HepG2 (cell line): ENCODE measurements around the gene IL18RAP. TPM values are rescaled to one million over a fixed set of nuclear protein-coding genes. Genes with fewer than 3 reads are reported as not detected.

Source experiments
- ATAC-seq: fragments of 200-7000 bp; cut with Tn5 transposase; 3 replicates; pipeline ENCODE4 v1.9.1; 2020; ENCODE audit warnings: mild to moderate bottlenecking, moderate library complexity
- BruUV-seq: library from RNA; stranded (reverse); fragments of 400-500 nt; replicated peaks from 2 replicates; lab custom pipeline; 2021; lab: Mats Ljungman, UMichigan
- CTCF ChIA-PET: fragments of 300-600 bp; formaldehyde crosslinking; extraction: SDS; loops from one replicate; lab custom pipeline; 2021; ENCODE audit warnings: low total read pairs, inconsistent platforms, low intra/inter-chr PET ratio; lab: Yijun Ruan, JAX
- POLR2A ChIA-PET: fragments of 350-600 bp; sonication (Branson Sonifier 250); formaldehyde crosslinking; loops from one replicate; lab custom pipeline; 2020; ENCODE audit warnings: antibody characterized with exemption, inconsistent platforms; lab: Yijun Ruan, JAX
- DNase-seq: peaks from one replicate; pipeline ENCODE4 v3.0.0-alpha.2; 2015; ENCODE audit warnings: low spot score
- FAIRE-seq: peaks from 3 replicates; lab custom pipeline; 2011; peaks lifted over from hg19 to GRCh38; lab: Jason Lieb, UNC
- H2AFZ ChIP-seq: one replicate; pipeline ENCODE4 v1.6.1; 2011; ENCODE audit warnings: low read length, inconsistent platforms
- H3K27ac ChIP-seq: fragments of 300-600 bp; 3 replicates; pipeline ENCODE4 v1.8.0; 2011; ENCODE audit warnings: mixed run types, mild to moderate bottlenecking, mixed read lengths, low read length, inconsistent platforms; ENCODE audit not compliant: insufficient read depth; ENCODE audit errors: extremely low read length
- H3K27me3 ChIP-seq, 2 experiments: fragments of 200-600 bp in 1 of 2; 2 replicates in 1 of 2; 3 replicates in 1 of 2; pipeline versions ENCODE4 v1.6.0 to v1.8.0; 2011; ENCODE audit warnings: low read length in 2 of 2, mild to moderate bottlenecking in 2 of 2, moderate library complexity in 2 of 2, inconsistent platforms in 1 of 2; ENCODE audit not compliant: insufficient read depth in 2 of 2, control insufficient read depth in 1 of 2
- H3K36me3 ChIP-seq, 2 experiments: fragments of 200-600 bp in 1 of 2; replicated peaks in 1 of 2; 2 replicates in 1 of 2; 3 replicates in 1 of 2; pipeline versions ENCODE4 v1.5.1 to v1.8.0; 2011; ENCODE audit warnings: low read length in 2 of 2, inconsistent platforms in 1 of 2; ENCODE audit not compliant: insufficient read depth in 2 of 2, control insufficient read depth in 1 of 2
- H3K4me1 ChIP-seq: 2 replicates; pipeline ENCODE4 v1.5.1; 2012; ENCODE audit warnings: low read length, inconsistent platforms; ENCODE audit not compliant: insufficient read depth
- H3K4me2 ChIP-seq: 2 replicates; pipeline ENCODE4 v1.6.0; 2011; ENCODE audit warnings: low read depth, low read length, inconsistent platforms
- H3K4me3 ChIP-seq, 3 experiments: fragments of 200-600 bp in 1 of 3; sonication (generic), shearing (Covaris generic) in 1 of 3; replicated peaks in 1 of 3; 2 replicates each; pipeline ENCODE4 v1.5.1; 2011 to 2016; ENCODE audit warnings: low read length in 3 of 3, inconsistent platforms in 2 of 3, low read depth in 2 of 3, mild to moderate bottlenecking in 2 of 3, control low read depth in 1 of 3, mixed read lengths in 1 of 3; ENCODE audit not compliant: insufficient read depth in 1 of 3
- H3K79me2 ChIP-seq: one replicate; pipeline ENCODE4 v1.6.1; 2011; ENCODE audit warnings: low read length, inconsistent platforms; ENCODE audit not compliant: insufficient read depth
- H3K9ac ChIP-seq: 2 replicates; pipeline ENCODE4 v1.6.0; 2011; ENCODE audit warnings: mild to moderate bottlenecking, low read depth, low read length, inconsistent platforms; ENCODE audit not compliant: insufficient read depth
- H3K9me3 ChIP-seq: 2 replicates; pipeline ENCODE4 v1.5.1; 2012; ENCODE audit warnings: mild to moderate bottlenecking, low read length
- H4K20me1 ChIP-seq: 2 replicates; pipeline ENCODE4 v1.6.0; 2011; ENCODE audit warnings: inconsistent platforms, mild to moderate bottlenecking, low read length, moderate library complexity; ENCODE audit not compliant: insufficient read depth
- POGZ ChIP-seq: sonication (generic); formaldehyde crosslinking; IDR thresholded peaks from 2 replicates; pipeline ENCODE4 v1.4.0; 2020; ENCODE audit warnings: mild to moderate bottlenecking, missing genetic modification reagents
- RERE ChIP-seq: IDR thresholded peaks from 2 replicates; pipeline ENCODE4 v1.6.1; 2016; ENCODE audit warnings: low read depth, missing genetic modification reagents, missing compliant biosample characterization
- ZC3H4 ChIP-seq: sonication (generic); formaldehyde crosslinking; IDR thresholded peaks from 2 replicates; pipeline ENCODE4 v1.4.0; 2020; ENCODE audit warnings: missing genetic modification reagents, borderline replicate concordance
- ZNF781 ChIP-seq: sonication (generic); formaldehyde crosslinking; IDR thresholded peaks from 2 replicates; pipeline ENCODE4 v1.5.1; 2020; ENCODE audit warnings: borderline replicate concordance, mild to moderate bottlenecking, missing genetic modification reagents; ENCODE audit errors: not compliant biosample characterization
- ZNF790 ChIP-seq: sonication (generic); formaldehyde crosslinking; IDR thresholded peaks from 2 replicates; pipeline ENCODE4 v1.8.0; 2022; ENCODE audit warnings: missing genetic modification reagents, mild to moderate bottlenecking, borderline replicate concordance
- WGBS: methylation state at CpG from one replicate; pipeline ENCODE4 v1.1.6; 2017; ENCODE audit warnings: low lambda C conversion rate; 5-methylcytosine and 5-hydroxymethylcytosine counted together
- in situ Hi-C: cut with HindIII; loops from 2 replicates; pipeline ENCODE4 v1.10.0; 2017; ENCODE audit warnings: low pct_unique_long_range_greater_than_20kb; ENCODE audit not compliant: extremely low pct_ligation_motif_present
- intact Hi-C: fragments of 100-400 bp; cut with micrococcal nuclease; formaldehyde crosslinking; loops from one replicate; pipeline ENCODE4 v1.10.0; 2022; ENCODE audit not compliant: unreplicated experiment
- polyA plus RNA-seq, 8 experiments: library from polyadenylated mRNA; depleted of rRNA in 3 of 8; stranded (reverse) in 7 of 8; unstranded in 1 of 8; fragments of >200 nt; fragmentation: Illumina TruSeq in 4 of 8; extraction: Trizol in 4 of 8; gene quantifications; 2 replicates each; pipeline versions ENCODE4 v1.2.1 to v1.2.3, GENCODE V29; 2011 to 2016; ENCODE audit warnings: low read depth in 4 of 8, missing spikeins in 1 of 8, mixed read lengths in 1 of 8; ENCODE audit not compliant: insufficient read depth in 1 of 8
- total RNA-seq, 5 experiments: library from RNA; depleted of rRNA; stranded (reverse); fragments of >200 nt; fragmentation: Illumina TruSeq; extraction: Trizol; gene quantifications; 2 replicates each; pipeline ENCODE4 v1.2.3, GENCODE V29; 2016; ENCODE audit warnings: low read depth in 1 of 5

Gene IL18RAP
- total and polyA plus RNA-seq, 2 of the 13 experiments (the other 11 are each of a cell fraction or from before 2014, with no cell fraction given), result 0.05 TPM; not detected in 1

GRCh38 chr2:102455061-102455670 lies 32.2 kb downstream of the IL18RAP start:
- Histone ChIP-seq H3K4me3 (no peak overlapping the region), H3K27ac (no peak overlapping the region), H2AFZ (no peak overlapping the region), H3K79me2 (no peaks in the 10 kb centered on the region), H3K9me3 (no peaks in the 10 kb centered on the region), H4K20me1 (no peaks in the 10 kb centered on the region), H3K36me3 (no peaks in the 10 kb centered on the region), H3K9ac (no peak overlapping the region), H3K27me3 (no peaks in the 10 kb centered on the region; a peak in 1 of 5 replicates), H3K4me1 (no peaks in the 10 kb centered on the region), H3K4me2 (no peak overlapping the region)
- ATAC-seq, result no peak
- BruUV-seq, result no TSS peak
- FAIRE-seq, result no peak
- TF ChIP-seq ZC3H4 (no peak), POGZ (CRISPR knock-in tag) (no peak), ZNF790 (CRISPR knock-in tag) (no peak), ZNF781 (CRISPR knock-in tag) (no peak), RERE (no peak)
- in situ Hi-C loops (no loop called here), intact Hi-C loops (no loop called here)
- ChIA-PET CTCF (no interaction called here), POLR2A (no interaction called here)
- WGBS, result 12% methylated on average over 2 of the region's 2 CpGs
- DNase-seq, result no peak
